CD8-positive, alpha-beta memory T cell (primary cell): Measurements from ENCODE around the gene SLC22A23. TPM values are rescaled to one million over a fixed set of nuclear protein-coding genes. Genes with fewer than 3 reads are reported as not detected.

Source experiments
- CTCF ChIA-PET: fragments of 350-600 bp; sonication (Branson Sonifier 250); formaldehyde crosslinking; loops from one replicate; lab custom pipeline; 2021; ENCODE audit warnings: antibody characterized with exemption; lab: Charles Lee
- POLR2A ChIA-PET: fragments of 350-600 bp; sonication (Branson Sonifier 250); formaldehyde crosslinking; loops from one replicate; lab custom pipeline; 2021; ENCODE audit warnings: antibody characterized with exemption; lab: Charles Lee
- DNase-seq, 5 donors: peaks; one replicate each; pipeline versions ENCODE4 v3.0.0 to v3.0.0-alpha.2; 2020 to 2022; ENCODE audit warnings: mixed read lengths in 1 of 5
- H3K27ac ChIP-seq: one replicate; pipeline ENCODE4 v1.7.0; 2013; ENCODE audit warnings: low read depth, mild to moderate bottlenecking, low read length, moderate library complexity
- H3K27me3 ChIP-seq: 2 replicates; pipeline ENCODE4 v1.7.0; 2013; ENCODE audit warnings: low read length, mild to moderate bottlenecking; ENCODE audit not compliant: insufficient read depth, poor library complexity, severe bottlenecking
- H3K36me3 ChIP-seq: 2 replicates; pipeline ENCODE4 v1.7.0; 2013; ENCODE audit warnings: mild to moderate bottlenecking, low read length, moderate library complexity; ENCODE audit not compliant: insufficient read depth
- H3K4me1 ChIP-seq: 2 replicates; pipeline ENCODE4 v1.7.0; 2013; ENCODE audit warnings: mild to moderate bottlenecking, low read length, moderate library complexity; ENCODE audit not compliant: insufficient read depth
- H3K4me3 ChIP-seq: 2 replicates; pipeline ENCODE4 v1.7.0; 2013; ENCODE audit warnings: mild to moderate bottlenecking, low read length
- H3K9me3 ChIP-seq: 2 replicates; pipeline ENCODE4 v1.7.0; 2013; ENCODE audit warnings: mild to moderate bottlenecking, low read length
- H3K27ac Mint-ChIP-seq, 8 donors: one replicate each; pipeline ENCODE4 v1.8.0; 2020 to 2021; ENCODE audit warnings: mixed read lengths in 8 of 8, mild to moderate bottlenecking in 6 of 8, inconsistent platforms in 3 of 8, moderate library complexity in 3 of 8
- H3K27me3 Mint-ChIP-seq, 2 donors: one replicate each; pipeline ENCODE4 v1.8.0; 2020 to 2021; ENCODE audit warnings: mixed read lengths in 2 of 2, mild to moderate bottlenecking in 1 of 2, moderate library complexity in 1 of 2
- H3K36me3 Mint-ChIP-seq, 3 donors: one replicate each; pipeline ENCODE4 v1.8.0; 2020 to 2021; ENCODE audit warnings: mixed read lengths in 3 of 3, inconsistent platforms in 1 of 3, mild to moderate bottlenecking in 1 of 3
- H3K4me1 Mint-ChIP-seq, 3 donors: one replicate each; pipeline ENCODE4 v1.8.0; 2020 to 2021; ENCODE audit warnings: mixed read lengths in 3 of 3, inconsistent platforms in 1 of 3, mild to moderate bottlenecking in 1 of 3
- H3K4me3 Mint-ChIP-seq, 7 donors: one replicate each; pipeline ENCODE4 v1.8.0; 2020 to 2021; ENCODE audit warnings: mixed read lengths in 7 of 7, mild to moderate bottlenecking in 6 of 7, moderate library complexity in 4 of 7, inconsistent platforms in 2 of 7
- H3K9me3 Mint-ChIP-seq, 5 donors: one replicate each; pipeline ENCODE4 v1.8.0; 2020 to 2022; ENCODE audit warnings: mixed read lengths in 5 of 5, mild to moderate bottlenecking in 3 of 5, moderate library complexity in 2 of 5, inconsistent platforms in 1 of 5
- polyA plus RNA-seq: library from polyadenylated mRNA; unstranded; fragments of 300-500 nt; fragmentation: Illumina TruSeq; gene quantifications from one replicate; pipeline ENCODE4 v1.2.3, GENCODE V29; 2021
- total RNA-seq, 2 experiments: library from RNA; stranded (reverse); gene quantifications; one replicate each; pipeline ENCODE4 v1.2.3, GENCODE V29; 2021

SLC22A23 gene
- total and polyA plus RNA-seq, 3 experiments from 2014 or later, result 0.39 to 0.78 (median 0.47) TPM

GRCh38 chr6:3323696-3324261 lies 133.1 kb downstream of the SLC22A23 start:
- Mint-ChIP-seq H3K4me1 (peaks cover 5 to 15% (median 6%) of the 10 kb centered on the region in 3 donors), H3K36me3 (no peaks in the 10 kb centered on the region), H3K27me3 (peaks cover 15 to 33% of the 10 kb centered on the region in 2 donors), H3K4me3 (no peak overlapping the region), H3K9me3 (no peaks in the 10 kb centered on the region), H3K27ac (no peak overlapping the region)
- no peaks in the 10 kb centered on the region for H3K27me3 ChIP-seq
- no peak overlapping the region for H3K27ac ChIP-seq
- no peaks in the 10 kb centered on the region for H3K36me3 ChIP-seq
- H3K4me1 ChIP-seq, result peaks cover 2% of the 10 kb centered on the region
- POLR2A ChIA-PET, result no interaction called here
- CTCF ChIA-PET, result interaction anchor here (1.3 kb wide), 1 partner anchor 87 kb away, joined by 5 read pairs; no protein-coding TSS in a partner anchor
- DNase-seq, result no peak
- H3K4me3 ChIP-seq, result no peak overlapping the region
- no peaks in the 10 kb centered on the region for H3K9me3 ChIP-seq

DNA sequence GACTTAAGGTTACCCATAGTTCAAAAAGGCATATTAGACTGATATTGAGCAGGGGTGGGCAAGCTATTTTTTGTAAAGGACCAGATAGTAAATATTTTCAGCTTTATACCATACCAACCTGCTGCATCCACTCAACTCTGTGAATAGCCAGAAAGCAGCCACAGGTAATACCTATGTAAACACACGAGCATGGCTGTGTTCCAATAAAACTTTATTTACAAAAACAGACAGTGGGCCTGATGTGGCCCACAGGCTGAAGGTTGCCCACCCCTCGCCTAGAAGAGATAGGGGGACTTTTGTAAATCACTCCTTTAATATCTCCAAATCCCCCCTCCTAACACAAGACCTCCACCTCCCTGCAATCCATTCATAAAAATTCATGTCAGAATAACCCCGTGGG lies 133.7 kb downstream of the SLC22A23 start:
- Histone ChIP-seq H3K36me3 (no peaks in the 10 kb centered on the region), H3K27ac (no peak overlapping the region), H3K4me3 (no peak overlapping the region), H3K27me3 (no peaks in the 10 kb centered on the region), H3K4me1 (peaks cover 8% of the 10 kb centered on the region), H3K9me3 (no peaks in the 10 kb centered on the region)
- CTCF ChIA-PET, result interaction anchor here (0.7 to 1.3 kb wide), 3 partner anchors 12 to 88 kb away, joined by 3 to 5 read pairs (median 3); no protein-coding TSS in a partner anchor
- no peak for DNase-seq
- Mint-ChIP-seq H3K27me3 (peaks cover 18 to 32% of the 10 kb centered on the region in 2 donors), H3K27ac (no peak overlapping the region), H3K9me3 (no peaks in the 10 kb centered on the region), H3K36me3 (no peaks in the 10 kb centered on the region), H3K4me3 (no peak overlapping the region), H3K4me1 (peaks cover 11 to 21% (median 13%) of the 10 kb centered on the region in 3 donors)
- POLR2A ChIA-PET, result no interaction called here

GRCh38 chr6:3322366-3322890 lies 134.4 kb downstream of the SLC22A23 start:
- H3K4me3 Mint-ChIP-seq, result no peak overlapping the region
- peaks cover 18 to 28% (median 20%) of the 10 kb centered on the region in 3 donors for H3K4me1 Mint-ChIP-seq
- H3K27me3 ChIP-seq, result no peaks in the 10 kb centered on the region
- no peaks in the 10 kb centered on the region for H3K36me3 Mint-ChIP-seq
- ChIA-PET CTCF (interaction anchor here (0.7 to 1.3 kb wide), 4 partner anchors 13 to 89 kb away, joined by 3 to 5 read pairs (median 4); no protein-coding TSS in a partner anchor), POLR2A (no interaction called here)
- H3K27ac ChIP-seq, result no peak overlapping the region
- no peaks in the 10 kb centered on the region for H3K36me3 ChIP-seq
- no peaks in the 10 kb centered on the region for H3K9me3 Mint-ChIP-seq
- H3K27me3 Mint-ChIP-seq, result peaks cover 19 to 33% of the 10 kb centered on the region in 2 donors
- H3K4me1 ChIP-seq, result peaks cover 15% of the 10 kb centered on the region
- H3K4me3 ChIP-seq, result no peak overlapping the region
- DNase-seq, result no peak
- H3K9me3 ChIP-seq, result no peaks in the 10 kb centered on the region
- no peak overlapping the region for H3K27ac Mint-ChIP-seq

DNA sequence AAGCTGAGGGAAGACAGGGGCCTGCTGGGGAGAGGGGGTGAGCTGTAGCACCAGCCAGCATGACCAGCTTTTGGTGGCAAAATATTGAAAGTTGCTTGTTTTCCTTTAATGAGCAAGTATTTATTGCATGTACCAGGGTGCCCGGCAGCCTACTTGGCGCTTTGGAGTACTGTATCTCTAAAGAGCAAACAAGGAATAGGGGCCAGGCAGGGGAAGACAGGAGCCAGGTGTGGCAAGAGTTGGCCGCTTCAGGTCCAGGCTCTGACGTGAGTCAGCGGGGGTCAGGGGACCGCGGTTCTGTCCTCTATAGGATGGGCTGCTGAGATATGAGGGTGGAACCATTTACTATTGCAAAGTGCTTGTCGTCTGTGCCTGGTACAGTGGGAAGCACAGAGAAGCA lies 135.0 kb downstream of the SLC22A23 start:
- Mint-ChIP-seq H3K4me3 (no peak overlapping the region), H3K4me1 (peaks cover 18 to 28% (median 21%) of the 10 kb centered on the region in 3 donors), H3K9me3 (no peaks in the 10 kb centered on the region), H3K27ac (no peak overlapping the region), H3K27me3 (peaks cover 20 to 34% of the 10 kb centered on the region in 2 donors), H3K36me3 (no peaks in the 10 kb centered on the region)
- CTCF ChIA-PET, result no interaction called here
- POLR2A ChIA-PET, result no interaction called here
- Histone ChIP-seq H3K4me3 (no peak overlapping the region), H3K4me1 (peaks cover 21% of the 10 kb centered on the region), H3K27me3 (no peaks in the 10 kb centered on the region), H3K9me3 (no peaks in the 10 kb centered on the region), H3K36me3 (no peaks in the 10 kb centered on the region), H3K27ac (no peak overlapping the region)
- DNase-seq, result no peak

DNA sequence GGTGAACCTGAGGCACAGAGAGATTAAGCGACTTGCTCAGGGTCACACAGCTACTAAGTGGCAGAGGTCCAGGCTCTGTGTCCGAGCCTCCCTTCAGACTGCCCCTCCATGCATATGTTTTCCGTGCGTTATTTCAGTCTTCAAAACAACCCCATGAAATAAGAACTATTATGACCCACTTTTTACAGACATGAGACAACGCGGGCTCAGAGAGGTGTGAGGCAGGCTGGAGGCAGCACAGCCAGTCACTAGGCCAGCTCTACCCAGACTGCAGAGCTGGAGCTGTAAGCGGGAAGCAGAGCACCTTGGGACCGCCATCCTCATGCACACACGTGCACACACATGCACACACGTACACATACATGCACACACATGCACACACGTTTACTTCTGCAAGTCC lies 135.8 kb downstream of the SLC22A23 start:
- Histone ChIP-seq H3K9me3 (no peaks in the 10 kb centered on the region), H3K4me3 (no peak overlapping the region), H3K27me3 (no peaks in the 10 kb centered on the region), H3K4me1 (peaks cover 22% of the 10 kb centered on the region), H3K36me3 (no peaks in the 10 kb centered on the region), H3K27ac (no peak overlapping the region)
- ChIA-PET POLR2A (no interaction called here), CTCF (no interaction called here)
- no peak overlapping the region for H3K27ac Mint-ChIP-seq
- no peaks in the 10 kb centered on the region for H3K36me3 Mint-ChIP-seq
- DNase-seq, result no peak
- H3K9me3 Mint-ChIP-seq, result no peaks in the 10 kb centered on the region
- H3K4me3 Mint-ChIP-seq, result no peak overlapping the region
- peaks cover 20 to 36% of the 10 kb centered on the region in 2 donors for H3K27me3 Mint-ChIP-seq
- H3K4me1 Mint-ChIP-seq, result peaks cover 18 to 28% (median 21%) of the 10 kb centered on the region in 3 donors

GRCh38 chr6:3320238-3320811 lies 136.5 kb downstream of the SLC22A23 start:
- POLR2A ChIA-PET, result no interaction called here
- Histone ChIP-seq H3K4me3 (no peak overlapping the region), H3K27ac (no peak overlapping the region), H3K9me3 (no peaks in the 10 kb centered on the region), H3K27me3 (no peaks in the 10 kb centered on the region), H3K36me3 (no peaks in the 10 kb centered on the region), H3K4me1 (peaks cover 22% of the 10 kb centered on the region)
- DNase-seq, result no peak
- Mint-ChIP-seq H3K4me1 (peaks cover 18 to 28% (median 21%) of the 10 kb centered on the region in 3 donors), H3K27ac (no peak overlapping the region), H3K27me3 (peaks cover 20 to 36% of the 10 kb centered on the region in 2 donors), H3K4me3 (no peak overlapping the region), H3K36me3 (no peaks in the 10 kb centered on the region), H3K9me3 (no peaks in the 10 kb centered on the region)
- CTCF ChIA-PET, result no interaction called here

- H3K9me3 ChIP-seq, result no peaks in the 10 kb centered on the region
- DNase-seq, result no peak
- H3K36me3 Mint-ChIP-seq, result no peaks in the 10 kb centered on the region
- H3K4me1 ChIP-seq, result peaks cover 22% of the 10 kb centered on the region
- H3K27me3 ChIP-seq, result no peaks in the 10 kb centered on the region
- H3K36me3 ChIP-seq, result no peaks in the 10 kb centered on the region
- no peak overlapping the region for H3K27ac Mint-ChIP-seq
- H3K27ac ChIP-seq, result no peak overlapping the region
- no peak overlapping the region for H3K4me3 ChIP-seq
- H3K27me3 Mint-ChIP-seq, result peaks cover 20 to 38% of the 10 kb centered on the region in 2 donors
- ChIA-PET POLR2A (no interaction called here), CTCF (no interaction called here)
- H3K4me1 Mint-ChIP-seq, result peaks cover 18 to 27% (median 21%) of the 10 kb centered on the region in 3 donors
- no peaks in the 10 kb centered on the region for H3K9me3 Mint-ChIP-seq
- H3K4me3 Mint-ChIP-seq, result no peak overlapping the region
Measured at GRCh38 chr6:3319610-3320200, 137.1 kb downstream of the SLC22A23 start.
